HG02678 (cell line): ENCODE measurements around the gene NMU.
"Not testable (repeated sequence)": the region's sequence is repeated elsewhere in the genome, so short reads cannot be mapped to it uniquely, and the experiment has no call there.

Experiments used
- ATAC-seq: cut with Tn5 transposase; IDR thresholded peaks from one replicate; pipeline ENCODE4 v1.9.1; 2021; ENCODE audit warnings: mild to moderate bottlenecking, moderate library complexity; ENCODE audit not compliant: unreplicated experiment

The NMU gene

DNA sequence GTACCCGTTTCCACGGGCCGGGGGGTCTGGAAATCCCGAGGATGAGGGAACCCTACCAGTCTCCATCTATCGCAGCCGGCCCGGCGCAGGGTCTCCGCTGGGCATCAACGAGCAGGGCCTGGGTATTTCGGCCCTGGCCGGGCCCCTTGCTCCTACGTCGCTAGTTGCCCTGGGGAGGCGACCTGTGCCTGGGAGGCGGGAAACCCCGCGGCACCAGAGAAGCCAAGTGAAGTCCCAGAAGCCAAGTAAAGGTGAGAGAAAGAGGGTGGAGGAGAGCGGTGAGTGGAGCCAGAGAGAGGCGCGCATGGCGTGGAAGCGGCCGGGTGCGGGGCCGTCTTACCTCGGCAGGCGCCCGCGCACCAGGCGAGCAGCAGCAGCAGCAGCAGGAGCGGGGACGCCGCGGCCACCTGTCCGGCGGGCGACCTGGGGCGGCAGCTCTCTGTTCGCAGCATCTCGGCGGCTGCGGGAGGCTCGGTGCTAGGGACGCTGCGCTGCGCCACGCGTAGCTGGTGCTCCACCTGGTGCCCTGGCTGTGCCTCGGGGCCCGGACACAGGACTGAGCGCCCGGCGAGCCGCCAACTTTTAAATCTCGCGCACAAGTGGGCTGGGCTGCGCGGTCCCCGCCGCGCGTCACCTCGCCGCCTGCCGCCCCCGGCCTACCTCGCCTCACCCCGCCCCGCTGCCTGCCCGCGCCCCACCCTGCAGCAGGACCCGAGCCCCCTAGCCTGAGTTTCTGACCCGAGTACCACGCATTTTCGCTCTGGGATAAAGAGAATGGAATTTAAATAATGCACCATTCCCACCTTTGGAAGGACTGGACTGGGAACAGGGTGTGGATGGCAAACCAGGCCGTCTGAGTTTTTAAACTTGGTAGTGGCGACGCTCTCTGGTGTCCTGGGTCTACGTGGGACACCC lies at the start of gene NMU:
Gene NMU (minus strand): TSS at position 558 of the 915 bp plus-strand sequence. CDS start 106 bp downstream, at position 452.
- peak; percentile 82 for ATAC-seq

- no peak for ATAC-seq
These were observed 48.2 kb upstream of the NMU start for GRCh38 chr4:55684276-55684675.

DNA sequence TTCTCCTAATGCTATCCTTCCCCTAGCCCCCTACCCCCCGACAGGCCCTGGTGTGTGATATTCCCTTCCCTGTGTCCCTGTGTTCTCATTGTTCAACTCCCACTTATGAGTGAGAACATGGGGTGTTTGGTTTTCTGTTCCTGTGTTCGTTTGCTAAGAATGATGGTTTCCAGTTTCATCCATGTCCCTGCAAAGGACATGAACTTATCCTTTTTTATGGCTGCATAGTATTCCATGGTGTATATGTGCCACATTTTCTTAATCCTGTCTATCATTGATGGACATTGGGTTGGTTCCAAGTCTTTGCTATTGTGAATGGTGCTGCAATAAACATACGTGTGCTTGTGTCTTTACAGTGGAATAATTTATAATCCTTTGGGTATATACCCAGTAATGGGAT lies 46.7 kb upstream of the NMU start:
- not testable (repeated sequence) for ATAC-seq

GRCh38 chr4:55682295-55682694 lies 46.2 kb upstream of the NMU start:
- no peak for ATAC-seq

GRCh38 chr4:55681430-55681829 lies 45.3 kb upstream of the NMU start:
- ATAC-seq: no peak

DNA sequence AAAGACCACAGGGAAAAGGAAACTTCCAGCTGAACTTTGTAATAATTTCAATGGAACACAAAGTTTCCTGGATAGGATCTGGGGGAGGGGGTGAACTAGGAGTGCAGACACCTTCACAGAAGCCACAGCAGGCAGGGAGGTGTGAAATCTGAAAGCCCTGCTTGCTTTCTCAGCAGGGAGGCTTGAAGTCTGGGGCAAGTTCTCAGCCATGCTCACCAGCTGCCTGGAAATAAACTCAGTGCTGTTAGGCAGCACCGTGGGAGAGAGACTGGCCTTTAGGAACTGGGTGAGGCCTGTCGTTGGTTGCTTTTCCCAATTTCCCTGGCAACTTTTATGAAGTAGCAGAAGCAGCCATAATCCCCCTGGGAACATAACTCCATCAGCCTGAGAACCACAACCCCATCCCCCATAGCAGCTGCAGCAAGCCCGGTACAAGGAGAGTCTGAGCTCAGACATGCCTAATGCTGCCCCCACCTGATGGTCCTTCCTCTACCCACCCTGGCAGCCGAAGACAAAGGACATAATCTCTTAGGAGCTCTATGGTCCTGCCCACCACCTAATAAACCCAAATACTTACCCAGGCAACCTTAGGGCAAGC lies 39.2 kb upstream of the NMU start:
- ATAC-seq: no peak

DNA sequence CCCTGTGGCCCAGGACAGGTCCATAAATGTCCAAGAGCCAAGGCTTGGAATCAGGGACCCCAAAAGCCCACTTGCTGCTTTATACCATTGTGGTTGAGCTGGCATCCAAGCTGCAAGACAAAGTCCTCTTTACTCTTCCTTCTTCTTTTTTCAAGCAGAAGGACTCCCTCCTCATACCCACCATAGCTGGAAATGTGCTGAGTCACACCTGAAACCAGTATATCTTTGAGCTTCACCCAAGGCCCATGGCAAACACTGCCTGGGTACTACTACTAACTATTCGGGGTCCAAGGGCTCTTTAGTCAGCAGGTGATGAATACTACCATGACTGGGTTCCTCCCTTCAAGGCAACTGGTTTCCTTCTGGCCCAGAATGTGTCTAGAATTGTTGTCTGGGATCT lies 37.3 kb upstream of the NMU start:
- ATAC-seq: no peak

- ATAC-seq: no peak
These were observed 35.6 kb upstream of the NMU start for GRCh38 chr4:55671667-55672066.

- ATAC-seq: no peak
These were observed 34.6 kb upstream of the NMU start for GRCh38 chr4:55670695-55671094.

GRCh38 chr4:55668449-55668848 lies 32.4 kb upstream of the NMU start:
- no peak for ATAC-seq

DNA sequence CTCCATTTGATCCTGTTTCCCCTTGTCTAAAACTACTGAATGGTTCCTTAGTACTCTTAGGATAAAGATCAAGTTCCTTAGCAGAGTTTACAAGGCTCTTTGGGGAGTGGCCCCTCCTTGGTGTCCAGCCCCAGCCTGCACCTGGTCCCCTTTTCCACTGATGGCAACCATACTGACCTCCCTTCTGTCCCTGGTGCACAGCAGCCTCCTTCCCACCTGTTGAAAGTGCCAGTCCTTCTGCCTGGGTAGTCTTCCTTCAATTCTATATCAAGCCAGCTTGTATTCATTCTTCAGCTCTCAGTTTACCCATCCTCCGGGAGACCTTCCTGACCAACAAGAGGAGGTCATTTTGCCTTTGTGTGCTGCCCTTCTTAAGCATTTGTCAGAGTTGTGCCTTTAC lies 30.4 kb upstream of the NMU start:
- ATAC-seq: no peak

DNA sequence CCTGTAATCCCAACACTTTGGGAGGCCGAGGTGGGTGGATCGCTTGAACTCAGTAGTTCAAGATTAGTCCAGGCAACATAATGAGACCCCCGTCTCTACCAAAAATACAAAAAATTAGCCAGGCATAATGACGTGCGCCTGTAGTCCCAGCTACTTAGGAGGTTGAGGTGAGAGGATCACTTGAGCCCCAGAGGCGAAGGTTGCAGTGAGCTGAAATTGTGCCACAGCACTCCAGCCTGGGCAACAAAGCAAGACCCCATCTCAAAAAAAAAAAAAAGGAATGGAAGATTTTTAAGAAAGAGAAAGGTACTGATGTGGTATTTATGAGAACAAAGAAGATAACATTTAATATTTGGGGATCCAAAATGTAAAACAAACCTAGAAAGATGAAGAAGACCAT lies 27.0 kb upstream of the NMU start:
- no peak for ATAC-seq

DNA sequence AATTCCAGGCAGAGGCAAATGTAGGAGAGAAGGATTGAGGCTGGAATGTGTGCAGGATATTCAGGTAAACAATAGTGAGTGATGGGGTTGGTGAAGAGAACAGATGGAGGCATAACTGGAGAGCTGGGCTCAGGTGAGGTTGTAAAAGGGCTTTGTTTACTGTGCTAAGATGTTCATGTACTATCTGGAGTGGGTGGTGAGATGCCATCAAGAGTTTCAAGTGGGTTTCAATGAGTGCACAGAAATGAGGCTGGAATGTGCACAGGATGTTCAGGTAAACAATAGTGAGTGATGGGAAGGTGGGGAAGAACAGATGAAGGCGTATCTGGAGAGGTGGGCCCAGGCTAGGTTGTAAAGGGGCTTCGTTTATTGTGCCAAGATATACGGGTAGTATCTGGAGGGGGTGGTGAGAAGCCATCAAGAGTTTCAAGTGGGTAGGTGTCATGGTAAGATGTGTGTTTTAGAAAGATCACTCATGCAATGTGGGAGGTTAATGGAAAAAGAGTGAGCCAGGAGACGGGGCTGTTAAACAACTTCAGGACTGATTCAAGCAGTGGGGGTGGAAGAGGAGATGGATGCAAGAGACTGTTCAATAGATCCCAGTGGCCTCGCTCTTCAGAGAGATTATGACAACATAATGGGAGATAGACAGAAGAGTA lies 25.4 kb upstream of the NMU start:
- no peak for ATAC-seq

GRCh38 chr4:55658657-55659056 lies 22.6 kb upstream of the NMU start:
- no peak for ATAC-seq

DNA sequence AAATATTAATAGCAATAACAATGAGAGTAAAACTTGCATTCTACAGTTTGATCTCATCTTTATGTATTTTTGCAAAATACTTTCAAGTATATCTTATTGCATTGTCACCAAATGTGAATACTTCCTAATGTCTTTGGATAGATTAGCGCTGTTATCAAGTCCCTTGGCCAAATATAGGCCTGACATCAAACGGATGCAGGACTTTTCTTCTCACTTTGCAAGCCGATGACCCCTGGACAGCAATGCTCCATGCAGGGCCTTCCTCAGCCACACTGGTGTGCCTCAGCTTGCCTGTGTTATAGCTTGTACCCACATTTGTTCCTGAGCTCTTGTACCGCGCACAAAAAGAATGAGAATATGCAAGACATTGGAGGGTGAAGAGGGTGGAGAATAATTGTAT lies 18.0 kb upstream of the NMU start:
- no peak for ATAC-seq

DNA sequence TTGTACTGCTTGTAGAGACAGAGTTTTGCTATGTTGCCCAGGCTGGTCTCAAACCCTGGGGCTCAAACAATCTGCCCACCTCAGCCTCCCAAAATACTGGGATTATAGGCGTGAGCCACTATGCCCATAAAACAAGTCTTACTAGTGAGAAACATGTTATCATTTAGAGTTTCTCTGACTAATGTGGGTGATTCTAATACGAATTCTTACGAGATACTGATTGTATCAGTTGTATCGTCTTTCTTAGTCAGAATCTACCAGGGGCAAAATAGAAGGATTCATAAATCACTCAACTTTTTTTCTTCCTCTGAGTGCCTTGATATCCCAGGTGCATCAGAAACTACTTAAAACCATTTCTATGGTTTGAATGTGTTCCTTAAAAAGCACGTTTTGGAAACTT lies 14.4 kb upstream of the NMU start:
- no peak for ATAC-seq

DNA sequence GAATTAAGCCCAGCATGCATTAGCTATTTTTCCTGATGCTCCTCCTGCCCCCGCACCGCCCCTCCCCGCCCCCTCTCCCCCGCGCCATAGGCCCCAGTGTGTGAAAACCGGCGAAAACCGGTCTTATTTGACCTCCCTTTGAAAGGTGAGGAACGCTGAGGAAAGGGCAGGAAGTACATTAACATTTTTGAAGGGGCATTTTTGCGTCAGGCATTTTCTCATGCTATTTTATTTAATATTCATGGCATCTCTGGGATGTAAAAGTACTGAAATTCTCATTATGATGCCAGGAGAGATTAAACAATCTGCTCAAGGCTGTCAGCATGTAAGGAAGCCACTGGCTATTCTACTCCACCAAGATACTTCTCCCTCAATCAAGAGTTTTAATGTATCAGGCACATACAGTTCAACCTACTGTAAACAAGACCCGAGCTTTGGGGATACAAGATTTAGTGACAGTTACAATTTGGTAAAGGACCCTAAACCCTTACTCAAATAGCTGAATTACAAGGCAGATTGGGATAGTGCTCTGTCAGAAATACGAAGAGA lies 1.2 kb upstream of the NMU start:
- ATAC-seq: no peak

DNA sequence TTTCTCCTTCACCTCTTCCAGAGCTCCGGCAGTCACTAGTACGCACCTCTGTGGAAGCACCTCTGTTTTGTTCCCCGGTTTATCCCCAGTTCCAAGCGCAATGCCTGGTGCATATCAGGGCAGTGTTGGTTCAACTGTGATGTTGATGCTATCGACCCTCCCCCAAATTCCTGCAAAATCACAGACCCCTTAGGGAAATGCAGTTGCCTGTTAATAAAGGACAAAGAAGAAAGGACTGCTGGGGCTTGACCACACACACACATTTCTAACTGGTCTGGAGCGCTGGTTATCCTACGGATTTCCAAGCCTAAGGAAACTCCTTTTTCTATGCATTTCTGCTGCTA lies 530 bp upstream of the NMU start:
- ATAC-seq: no peak

DNA sequence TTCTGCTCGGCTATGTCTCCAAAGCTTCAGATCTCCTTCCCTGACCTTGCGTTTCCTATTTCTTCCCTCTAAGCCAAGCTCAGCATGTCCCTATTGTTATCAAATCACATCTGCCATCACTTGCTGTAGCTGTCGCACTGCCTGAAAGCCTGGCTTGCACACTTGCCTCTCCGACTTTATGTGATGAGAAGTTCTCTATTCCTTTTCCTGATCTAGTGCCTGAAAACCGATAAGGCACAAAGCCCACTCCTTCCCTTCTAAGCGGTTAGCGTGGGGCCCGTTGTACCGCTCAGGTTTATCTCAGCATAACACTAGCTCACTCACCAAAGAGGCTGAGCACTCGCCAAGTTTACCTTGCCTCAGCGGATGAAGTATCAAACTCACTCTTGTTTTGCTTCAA lies 816 bp downstream of the NMU start:
- ATAC-seq: no peak

- no peak for ATAC-seq
These were observed 1.5 kb downstream of the NMU start for GRCh38 chr4:55634417-55635128.

DNA sequence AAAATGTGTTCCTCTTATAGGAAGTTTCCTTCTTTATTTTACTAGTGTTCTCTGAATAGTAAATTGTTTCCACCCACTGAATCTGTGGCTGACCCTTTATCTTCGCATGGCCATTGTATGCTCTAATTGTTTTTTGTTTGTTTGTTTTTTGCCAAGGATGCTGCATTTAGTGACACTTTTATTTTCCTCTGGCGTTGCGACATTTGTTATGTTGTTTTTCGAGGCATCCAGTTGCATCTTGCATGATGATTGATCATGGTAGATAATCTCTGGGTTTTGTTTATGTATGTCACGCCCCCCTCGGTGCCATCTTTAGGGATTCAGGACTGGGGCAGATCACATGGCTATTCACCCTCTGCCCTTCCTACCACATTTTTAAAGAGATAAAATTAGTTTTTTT lies 2.2 kb downstream of the NMU start:
- no peak for ATAC-seq
